NT2/D1 (cell line): Measurements from ENCODE around the gene CABP2.

Source experiments
- DNase-seq: peaks from one replicate; pipeline ENCODE4 v3.0.0-alpha.2; 2011; ENCODE audit warnings: low read depth, low spot score
- H3K27me3 ChIP-seq: 2 replicates; pipeline ENCODE4 v1.6.0; 2011; ENCODE audit warnings: mild to moderate bottlenecking; ENCODE audit not compliant: insufficient read length, insufficient read depth
- H3K36me3 ChIP-seq: 2 replicates; pipeline ENCODE4 v1.6.1; 2011; ENCODE audit warnings: mild to moderate bottlenecking, low read length, mixed read lengths; ENCODE audit not compliant: insufficient read depth, insufficient read length
- H3K4me1 ChIP-seq: 2 replicates; pipeline ENCODE4 v1.5.1; 2011; ENCODE audit not compliant: insufficient read depth, insufficient read length
- H3K4me3 ChIP-seq: 2 replicates; pipeline ENCODE4 v1.5.1; 2011; ENCODE audit warnings: low read depth; ENCODE audit not compliant: insufficient read length
- H3K9ac ChIP-seq: 2 replicates; pipeline ENCODE4 v1.6.0; 2011; ENCODE audit warnings: low read depth; ENCODE audit not compliant: insufficient read length
- H3K9me3 ChIP-seq: 2 replicates; pipeline ENCODE4 v1.5.1; 2011; ENCODE audit warnings: mild to moderate bottlenecking, low read length; ENCODE audit not compliant: insufficient read depth
- SUZ12 ChIP-seq: IDR thresholded peaks from 2 replicates; pipeline ENCODE4 v1.6.1; 2011; ENCODE audit not compliant: insufficient read length, insufficient read depth; ENCODE audit errors: extremely low read depth
- YY1 ChIP-seq: IDR thresholded peaks from 2 replicates; pipeline ENCODE4 v1.6.1; 2011; ENCODE audit not compliant: insufficient read length, insufficient read depth
- ZNF274 ChIP-seq: IDR thresholded peaks from 2 replicates; pipeline ENCODE4 v1.6.1; 2011; ENCODE audit warnings: mild to moderate bottlenecking, low read depth, low read length

CABP2 gene

DNA sequence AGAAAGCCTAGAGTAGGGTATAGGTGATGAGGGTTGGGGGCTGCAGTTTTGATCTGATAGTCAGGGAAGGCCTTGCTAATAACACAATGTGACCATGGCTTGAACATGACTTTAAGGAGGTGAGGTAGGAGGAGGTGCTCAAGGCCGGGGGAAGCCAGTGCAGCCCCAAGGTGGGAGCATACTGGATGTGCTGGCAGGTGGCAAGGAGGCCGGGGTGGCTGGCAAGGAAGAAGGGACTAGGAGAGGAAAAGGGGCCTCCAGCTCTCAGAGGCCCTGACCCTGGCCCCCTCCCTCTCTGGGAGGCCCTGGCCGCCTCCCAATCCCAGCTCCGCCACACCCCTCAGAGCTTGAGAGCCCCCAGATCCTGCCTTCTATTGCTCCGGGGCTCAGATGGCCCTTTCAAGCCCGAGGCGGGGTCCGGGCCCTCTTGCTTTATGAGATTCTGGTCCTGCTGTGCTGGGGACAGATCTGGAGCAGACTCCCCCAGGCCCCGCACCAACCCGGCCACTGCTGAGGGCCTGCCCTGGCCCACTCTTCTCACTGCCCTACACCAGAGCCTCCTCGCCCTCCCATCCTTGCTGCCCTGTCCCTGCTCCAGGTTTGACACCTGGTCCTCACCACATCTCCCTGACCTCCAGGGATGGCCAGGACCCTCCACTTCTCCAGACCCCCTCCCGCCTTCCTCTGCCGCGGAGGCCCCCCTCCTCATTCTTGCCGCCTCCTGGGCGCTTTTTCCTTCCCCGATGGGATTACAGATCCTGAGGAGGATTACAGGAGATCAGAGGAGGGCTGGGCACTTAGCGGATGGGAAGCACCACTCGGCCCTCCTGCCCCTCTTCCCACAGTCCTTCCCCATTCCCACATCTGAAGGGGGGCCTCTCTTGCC, 19.9 kb downstream of the CABP2 start:
- H3K9me3 ChIP-seq = no peaks in the 10 kb centered on the region
- DNase-seq = no peak
- peak overlapping the region; percentile 98 for H3K4me3 ChIP-seq
- TF ChIP-seq SUZ12 (no peak), YY1 (no peak), ZNF274 (no peak)
- H3K4me1 ChIP-seq = peaks cover 37% of the 10 kb centered on the region
- H3K27me3 ChIP-seq = peaks cover 8% of the 10 kb centered on the region
- peak overlapping the region; percentile 87 for H3K9ac ChIP-seq
- H3K36me3 ChIP-seq = peaks cover 58% of the 10 kb centered on the region

DNA sequence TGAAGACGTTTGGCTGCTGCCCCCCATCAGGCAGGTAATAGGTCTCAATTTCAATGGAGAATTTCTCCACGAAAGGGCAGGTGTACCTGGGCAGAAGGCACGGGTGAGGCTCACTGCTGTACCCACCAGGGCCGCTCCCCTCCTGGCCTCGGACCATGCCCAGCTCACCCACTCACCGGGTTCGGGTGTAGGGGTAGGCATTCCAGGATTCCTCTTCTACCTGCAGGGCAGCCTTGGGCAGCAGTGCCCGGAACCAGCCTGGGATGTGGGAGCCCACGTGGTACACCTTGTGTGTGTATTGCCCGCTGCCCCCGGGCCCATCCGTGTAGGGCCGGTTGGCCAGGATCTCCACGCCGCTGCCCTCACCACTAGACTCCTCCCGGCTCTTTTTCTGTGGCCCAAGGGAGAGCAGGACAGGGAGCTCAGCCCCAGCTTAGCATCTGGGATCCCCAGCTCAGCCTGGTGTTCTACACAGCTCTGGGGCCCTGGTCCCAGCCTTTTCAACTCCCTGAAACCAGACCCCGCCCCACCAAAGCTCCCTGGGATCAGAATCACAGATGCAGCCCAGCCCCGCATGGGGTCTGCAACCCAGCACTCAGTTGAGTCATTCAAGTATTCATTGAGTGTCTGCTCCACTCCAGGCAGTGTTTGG, 20.8 kb downstream of the CABP2 start:
- Histone ChIP-seq H3K9ac (no peak overlapping the region), H3K9me3 (no peaks in the 10 kb centered on the region), H3K4me3 (no peak overlapping the region), H3K4me1 (peaks cover 39% of the 10 kb centered on the region), H3K36me3 (peaks cover 67% of the 10 kb centered on the region), H3K27me3 (peaks cover 8% of the 10 kb centered on the region)
- no peak for TF ChIP-seq ZNF274
- no peak for TF ChIP-seq YY1
- TF ChIP-seq SUZ12 = no peak
- no peak for DNase-seq

DNA sequence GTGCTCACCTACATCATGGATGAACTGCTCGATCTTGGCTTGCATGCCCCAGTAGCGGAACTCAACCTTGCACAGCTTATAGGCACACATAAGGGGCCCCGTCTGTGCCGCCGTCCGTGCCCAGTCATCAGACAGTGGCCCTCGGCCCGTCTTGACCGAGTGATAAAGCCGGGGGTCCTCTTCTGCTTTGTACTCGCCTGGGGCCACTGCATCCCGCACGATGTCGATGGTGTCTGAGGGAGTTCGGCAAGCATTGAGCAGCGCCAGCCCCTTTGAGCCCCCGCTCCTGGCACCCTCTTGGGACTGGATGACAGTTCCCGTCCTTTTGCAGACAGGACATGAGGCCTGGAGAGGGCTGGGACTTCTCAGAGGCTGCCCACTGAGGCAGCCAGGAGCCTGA, 21.4 kb downstream of the CABP2 start:
- H3K9ac ChIP-seq = no peak overlapping the region
- peaks cover 8% of the 10 kb centered on the region for H3K27me3 ChIP-seq
- H3K9me3 ChIP-seq = no peaks in the 10 kb centered on the region
- H3K4me1 ChIP-seq = peaks cover 37% of the 10 kb centered on the region
- no peak for DNase-seq
- no peak overlapping the region for H3K4me3 ChIP-seq
- H3K36me3 ChIP-seq = peaks cover 68% of the 10 kb centered on the region
- no peak for TF ChIP-seq YY1
- TF ChIP-seq ZNF274 = no peak
- TF ChIP-seq SUZ12 = no peak

DNA sequence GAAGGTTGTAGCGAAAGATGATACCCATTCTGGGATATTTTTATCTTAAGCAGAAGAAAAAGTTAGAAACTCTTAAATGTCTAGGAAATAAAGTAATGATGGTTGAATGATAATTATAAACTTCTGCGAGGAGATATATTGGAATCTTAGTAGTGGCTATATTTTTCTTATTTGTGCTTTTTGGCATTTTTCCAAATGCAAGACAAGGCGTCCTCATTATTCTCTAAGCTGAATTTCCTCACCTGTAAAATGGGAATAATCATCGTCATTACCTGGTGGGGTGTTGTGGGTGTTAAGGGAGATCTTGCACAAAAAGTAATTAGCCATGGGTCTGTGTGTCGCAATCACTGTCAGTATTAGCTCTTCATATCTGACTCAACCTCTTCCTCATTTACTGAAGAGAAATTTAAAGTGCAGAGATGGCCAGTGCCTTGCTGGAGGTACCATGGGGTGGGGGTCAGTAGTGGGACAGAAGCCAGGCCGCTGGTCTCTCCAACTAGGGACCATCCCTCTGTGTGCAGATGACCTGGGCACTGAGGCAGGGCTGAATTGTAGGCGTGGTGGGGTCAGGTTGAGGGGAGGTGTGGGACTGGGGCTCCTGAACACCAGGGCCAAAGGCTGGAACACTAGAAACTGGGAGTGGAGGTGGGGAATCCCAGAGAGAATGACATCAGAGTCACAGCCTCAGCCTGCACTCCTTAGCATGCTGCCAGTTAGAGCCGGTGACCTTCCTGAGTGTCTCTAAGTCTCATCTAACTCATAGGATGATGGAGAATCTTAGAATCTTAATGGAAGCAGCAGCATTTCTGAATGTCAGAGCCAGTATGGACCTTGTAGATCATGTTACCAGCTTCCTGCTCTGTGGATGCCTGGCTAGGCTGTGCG, 22.2 kb downstream of the CABP2 start:
- H3K4me3 ChIP-seq = no peak overlapping the region
- H3K4me1 ChIP-seq = peaks cover 32% of the 10 kb centered on the region
- peak overlapping the region; percentile 34 for H3K9ac ChIP-seq
- TF ChIP-seq SUZ12 = no peak
- no peak for TF ChIP-seq YY1
- TF ChIP-seq ZNF274 = no peak
- H3K36me3 ChIP-seq = peaks cover 69% of the 10 kb centered on the region
- H3K27me3 ChIP-seq = peaks cover 8% of the 10 kb centered on the region
- DNase-seq = no peak
- no peaks in the 10 kb centered on the region for H3K9me3 ChIP-seq

DNA sequence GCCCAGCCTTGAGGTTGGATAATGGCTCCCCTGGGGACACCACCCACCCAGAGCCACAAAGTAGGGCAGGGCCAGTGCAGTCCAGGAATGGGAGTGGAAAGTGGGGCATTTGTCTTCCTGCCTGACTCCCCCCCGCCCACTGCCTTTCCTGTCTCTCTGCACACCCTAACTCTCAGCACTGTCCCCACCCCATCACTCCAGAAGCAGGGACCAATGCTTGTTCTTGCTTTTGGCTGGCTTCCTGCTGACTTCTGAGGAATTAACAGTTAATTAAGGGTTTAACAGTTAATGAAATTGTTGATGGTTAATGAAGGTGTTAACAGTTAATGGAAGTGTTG, 22.8 kb downstream of the CABP2 start:
- no peak for TF ChIP-seq SUZ12
- DNase-seq = no peak
- peaks cover 30% of the 10 kb centered on the region for H3K4me1 ChIP-seq
- no peak overlapping the region for H3K4me3 ChIP-seq
- no peaks in the 10 kb centered on the region for H3K9me3 ChIP-seq
- H3K36me3 ChIP-seq = peaks cover 75% of the 10 kb centered on the region
- no peak overlapping the region for H3K9ac ChIP-seq
- peaks cover 8% of the 10 kb centered on the region for H3K27me3 ChIP-seq

- H3K9me3 ChIP-seq = no peaks in the 10 kb centered on the region
- H3K4me3 ChIP-seq = no peak overlapping the region
- DNase-seq = no peak
- H3K4me1 ChIP-seq = peaks cover 33% of the 10 kb centered on the region
- peaks cover 8% of the 10 kb centered on the region for H3K27me3 ChIP-seq
- H3K36me3 ChIP-seq = peaks cover 80% of the 10 kb centered on the region
- H3K9ac ChIP-seq = no peak overlapping the region
- TF ChIP-seq ZNF274 (no peak), SUZ12 (no peak), YY1 (no peak)
These were observed 23.3 kb downstream of the CABP2 start for GRCh38 chr11:67499808-67500483.
